OCI-LY1 (cell line): ENCODE measurements around the gene FCRL2.

Source experiments
- CTCF ChIP-seq: fragments of 200-600 bp; sonication (generic), shearing (Covaris generic); IDR thresholded peaks from 2 replicates; pipeline ENCODE4 v1.5.1; 2017; ENCODE audit warnings: mild to moderate bottlenecking, antibody characterized with exemption, low read length, moderate library complexity, mixed read lengths
- EZH2 ChIP-seq: fragments of 200-600 bp; sonication (generic), shearing (Covaris generic); IDR thresholded peaks from 2 replicates; pipeline ENCODE4 v1.8.0; 2017; ENCODE audit warnings: borderline replicate concordance, mixed run types, mild to moderate bottlenecking, antibody characterized with exemption, low read length, moderate library complexity, mixed read lengths

GRCh38 chr1:157725221-157725577, 51.7 kb downstream of the FCRL2 start:
- no peak for TF ChIP-seq EZH2
- no peak for TF ChIP-seq CTCF
